Hepatocyte (in vitro differentiated cells): ENCODE results near the gene TPX2. TPM values are rescaled to one million over a fixed set of nuclear protein-coding genes. Genes with fewer than 3 reads are reported as not detected.

ENCODE experiments used
- DNase-seq: peaks from one replicate; pipeline ENCODE4 v3.0.0-alpha.2; 2016; ENCODE audit warnings: low spot score
- H2AFZ ChIP-seq: fragments of 200-600 bp; sonication (generic); 2 replicates; pipeline ENCODE4 v1.6.0; 2016; ENCODE audit warnings: antibody characterized with exemption, mild to moderate bottlenecking
- H3K27ac ChIP-seq: fragments of 200-600 bp; sonication (generic); 2 replicates; pipeline ENCODE4 v1.5.1; 2016; ENCODE audit warnings: mild to moderate bottlenecking
- H3K27me3 ChIP-seq: fragments of 200-600 bp; sonication (generic); 2 replicates; pipeline ENCODE4 v1.6.1; 2016
- H3K36me3 ChIP-seq: fragments of 200-600 bp; sonication (generic); replicated peaks from 2 replicates; pipeline ENCODE4 v1.5.1; 2016; ENCODE audit warnings: low read depth; ENCODE audit not compliant: insufficient read depth
- H3K4me1 ChIP-seq: fragments of 200-600 bp; sonication (generic); 2 replicates; pipeline ENCODE4 v1.5.1; 2016; ENCODE audit warnings: mild to moderate bottlenecking, moderate library complexity; ENCODE audit not compliant: insufficient read depth
- H3K4me2 ChIP-seq: fragments of 200-600 bp; sonication (generic); 2 replicates; pipeline ENCODE4 v1.6.0; 2016
- H3K4me3 ChIP-seq: fragments of 200-600 bp; sonication (generic); 2 replicates; pipeline ENCODE4 v1.5.1; 2016; ENCODE audit warnings: mild to moderate bottlenecking
- H3K79me2 ChIP-seq: fragments of 200-600 bp; sonication (generic); 2 replicates; pipeline ENCODE4 v1.6.0; 2017; ENCODE audit warnings: mild to moderate bottlenecking
- H3K9me2 ChIP-seq: fragments of 200-600 bp; sonication (generic); replicated peaks from 2 replicates; pipeline ENCODE4 v1.6.0; 2017; ENCODE audit warnings: mild to moderate bottlenecking; ENCODE audit not compliant: insufficient read depth
- H3K9me3 ChIP-seq: fragments of 200-600 bp; sonication (generic); 2 replicates; pipeline ENCODE4 v1.5.1; 2016; ENCODE audit warnings: low read depth, mild to moderate bottlenecking
- H4K20me1 ChIP-seq: fragments of 200-600 bp; sonication (generic); 2 replicates; pipeline ENCODE4 v1.6.0; 2016; ENCODE audit warnings: mild to moderate bottlenecking; ENCODE audit not compliant: insufficient read depth, poor library complexity, severe bottlenecking
- EZH2 ChIP-seq: fragments of 200-600 bp; sonication (generic); IDR thresholded peaks from 2 replicates; pipeline ENCODE4 v1.6.1; 2016; ENCODE audit warnings: antibody characterized with exemption, mild to moderate bottlenecking, borderline replicate concordance
- EZH2phosphoT487 ChIP-seq: fragments of 200-600 bp; sonication (generic); IDR thresholded peaks from one replicate; pipeline ENCODE4 v1.6.1; 2018; ENCODE audit warnings: antibody characterized with exemption, mild to moderate bottlenecking, low read depth, moderate library complexity; ENCODE audit not compliant: unreplicated experiment, severe bottlenecking
- WGBS: methylation state at CpG from one replicate; pipeline ENCODE4 v1.1.6; 2016; ENCODE audit warnings: low lambda C conversion rate; ENCODE audit errors: missing lambda C conversion rate; 5-methylcytosine and 5-hydroxymethylcytosine counted together
- polyA plus RNA-seq: library from polyadenylated mRNA; unstranded; fragments of >200 nt; fragmentation: Nextera tagmentation; extraction: Ambion mirVana; gene quantifications from 2 replicates; pipeline ENCODE4 v1.2.1, GENCODE V29; 2016
- total RNA-seq: library from RNA; depleted of rRNA; stranded (reverse); fragments of >200 nt; gene quantifications from 2 replicates; pipeline ENCODE4 v1.2.3, GENCODE V29; 2014
- TF ChIP-seq, protein P1 (sequence below): fragments of 200-600 bp; sonication (generic); IDR thresholded peaks from 2 replicates; pipeline ENCODE4 v1.5.1; 2016; ENCODE audit warnings: antibody characterized with exemption, mild to moderate bottlenecking; ENCODE audit not compliant: poor library complexity

TPX2 gene
- total and polyA plus RNA-seq, 2 experiments from 2014 or later, result 16.3 to 23.9 TPM

- 88% methylated on average over 2 of the region's 2 CpGs for WGBS
- H3K4me3 ChIP-seq, result no peak overlapping the region
- H3K79me2 ChIP-seq, result peaks cover 21% of the 10 kb centered on the region
- no peak overlapping the region for H3K4me2 ChIP-seq
- TF ChIP-seq EZH2, result no peak
- no peak for TF ChIP-seq EZH2phosphoT487
- TF ChIP-seq, protein P1, sequence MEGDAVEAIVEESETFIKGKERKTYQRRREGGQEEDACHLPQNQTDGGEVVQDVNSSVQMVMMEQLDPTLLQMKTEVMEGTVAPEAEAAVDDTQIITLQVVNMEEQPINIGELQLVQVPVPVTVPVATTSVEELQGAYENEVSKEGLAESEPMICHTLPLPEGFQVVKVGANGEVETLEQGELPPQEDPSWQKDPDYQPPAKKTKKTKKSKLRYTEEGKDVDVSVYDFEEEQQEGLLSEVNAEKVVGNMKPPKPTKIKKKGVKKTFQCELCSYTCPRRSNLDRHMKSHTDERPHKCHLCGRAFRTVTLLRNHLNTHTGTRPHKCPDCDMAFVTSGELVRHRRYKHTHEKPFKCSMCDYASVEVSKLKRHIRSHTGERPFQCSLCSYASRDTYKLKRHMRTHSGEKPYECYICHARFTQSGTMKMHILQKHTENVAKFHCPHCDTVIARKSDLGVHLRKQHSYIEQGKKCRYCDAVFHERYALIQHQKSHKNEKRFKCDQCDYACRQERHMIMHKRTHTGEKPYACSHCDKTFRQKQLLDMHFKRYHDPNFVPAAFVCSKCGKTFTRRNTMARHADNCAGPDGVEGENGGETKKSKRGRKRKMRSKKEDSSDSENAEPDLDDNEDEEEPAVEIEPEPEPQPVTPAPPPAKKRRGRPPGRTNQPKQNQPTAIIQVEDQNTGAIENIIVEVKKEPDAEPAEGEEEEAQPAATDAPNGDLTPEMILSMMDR, result no peak
- no peaks in the 10 kb centered on the region for H3K9me3 ChIP-seq
- no peaks in the 10 kb centered on the region for H3K27me3 ChIP-seq
- no peaks in the 10 kb centered on the region for H3K36me3 ChIP-seq
- no peaks in the 10 kb centered on the region for H3K9me2 ChIP-seq
- DNase-seq, result no peak
- H2AFZ ChIP-seq, result no peak overlapping the region
- no peak overlapping the region for H3K27ac ChIP-seq
- no peaks in the 10 kb centered on the region for H4K20me1 ChIP-seq
- H3K4me1 ChIP-seq, result no peaks in the 10 kb centered on the region
Observed at GRCh38 chr20:31764641-31765305, 25.7 kb downstream of the TPX2 start.

GRCh38 chr20:31767805-31768204 lies 28.7 kb downstream of the TPX2 start:
- no peaks in the 10 kb centered on the region for H3K9me2 ChIP-seq
- peaks cover 9% of the 10 kb centered on the region for H3K79me2 ChIP-seq
- WGBS, result 92% methylated on average over 3 of the region's 3 CpGs
- DNase-seq, result no peak
- no peaks in the 10 kb centered on the region for H3K9me3 ChIP-seq
- no peak overlapping the region for H3K4me3 ChIP-seq
- no peaks in the 10 kb centered on the region for H4K20me1 ChIP-seq
- H2AFZ ChIP-seq, result no peak overlapping the region
- H3K4me2 ChIP-seq, result no peak overlapping the region
- no peak overlapping the region for H3K27ac ChIP-seq
- H3K4me1 ChIP-seq, result no peaks in the 10 kb centered on the region
- no peaks in the 10 kb centered on the region for H3K36me3 ChIP-seq
- TF ChIP-seq EZH2, result no peak
- no peaks in the 10 kb centered on the region for H3K27me3 ChIP-seq

GRCh38 chr20:31769681-31770080 lies 30.6 kb downstream of the TPX2 start:
- H3K27ac ChIP-seq, result no peak overlapping the region
- no peaks in the 10 kb centered on the region for H3K9me3 ChIP-seq
- no peaks in the 10 kb centered on the region for H3K27me3 ChIP-seq
- no peak for TF ChIP-seq EZH2phosphoT487
- TF ChIP-seq, protein P1, result no peak
- H3K36me3 ChIP-seq, result no peaks in the 10 kb centered on the region
- H3K79me2 ChIP-seq, result peaks cover 4% of the 10 kb centered on the region
- no peaks in the 10 kb centered on the region for H3K4me1 ChIP-seq
- 99% methylated on average over 5 of the region's 5 CpGs for WGBS
- no peak overlapping the region for H2AFZ ChIP-seq
- no peaks in the 10 kb centered on the region for H3K9me2 ChIP-seq
- H3K4me3 ChIP-seq, result no peak overlapping the region
- no peak for DNase-seq
- H3K4me2 ChIP-seq, result no peak overlapping the region
- no peaks in the 10 kb centered on the region for H4K20me1 ChIP-seq

DNA sequence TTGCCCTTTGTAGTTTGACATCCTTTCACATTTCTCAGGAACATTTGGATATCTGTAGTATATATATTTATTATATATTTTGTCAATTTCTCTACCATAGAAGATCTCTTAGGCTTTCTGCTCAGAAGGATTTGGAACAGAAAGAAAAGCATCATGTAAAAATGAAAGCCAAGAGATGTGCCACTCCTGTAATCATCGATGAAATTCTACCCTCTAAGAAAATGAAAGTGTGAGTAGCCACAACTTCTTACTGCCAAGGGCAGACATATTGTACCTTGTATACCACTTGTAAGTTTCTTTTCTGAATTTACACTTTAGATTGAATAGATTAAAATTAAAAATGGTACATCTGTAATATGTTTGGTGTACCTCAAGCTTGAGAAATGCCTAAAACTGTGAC lies 31.2 kb downstream of the TPX2 start:
- Histone ChIP-seq H4K20me1 (no peaks in the 10 kb centered on the region), H3K4me2 (no peak overlapping the region), H3K4me1 (no peaks in the 10 kb centered on the region), H3K4me3 (no peak overlapping the region), H3K9me3 (no peaks in the 10 kb centered on the region), H3K36me3 (no peaks in the 10 kb centered on the region), H2AFZ (no peak overlapping the region), H3K9me2 (no peaks in the 10 kb centered on the region), H3K79me2 (peaks cover 4% of the 10 kb centered on the region), H3K27me3 (no peaks in the 10 kb centered on the region), H3K27ac (no peak overlapping the region)
- TF ChIP-seq, protein P1, result no peak
- TF ChIP-seq EZH2 (no peak), EZH2phosphoT487 (no peak)
- no peak for DNase-seq
- WGBS, result 98% methylated on average over 1 of the region's 1 CpG
